ENCODE measurements around the gene TOLLIP. TPM values are rescaled to one million over a fixed set of nuclear protein-coding genes. Genes with fewer than 3 reads are reported as not detected.

TOLLIP gene
- total and polyA plus RNA-seq, 2 of the 4 experiments (the other 2 are of a cell fraction): 19.7 to 42.9 TPM

DNA sequence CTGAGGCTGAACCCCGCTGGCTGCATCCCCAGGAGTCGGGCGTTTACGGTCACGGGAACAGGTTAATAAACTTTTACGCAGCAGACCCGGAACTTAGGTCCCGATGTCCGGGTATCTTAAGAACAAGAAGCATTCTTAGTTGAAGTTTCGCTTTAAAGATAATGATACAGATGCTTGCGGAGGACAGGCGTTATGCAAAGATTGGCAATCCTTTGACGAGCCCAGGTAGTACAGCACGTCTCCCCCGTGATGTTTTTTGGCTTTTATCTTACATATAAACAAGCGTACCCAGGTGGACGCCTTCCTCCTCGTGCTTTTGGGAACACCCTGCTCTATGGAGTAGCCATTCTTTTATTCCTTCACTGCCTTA lies 871 bp upstream of the TOLLIP start:
- H2BK20ac ChIP-seq (ENCODE audit: low read depth, low read length): no peak overlapping the region; the same call in 1 of the 2 replicates

More for the DNA sequence above, 871 bp upstream of the TOLLIP start:
- Histone ChIP-seq H2BK15ac (ENCODE audit: low read depth, low read length) (no peak overlapping the region), H3K4ac (ENCODE audit: low read depth, low read length) (peak overlapping the region; percentile 96), H3K27ac (ENCODE audit: insufficient read depth, low read length) (peak overlapping the region; percentile 96; the same call in 1 of the 2 replicates), H2AK9ac (replicated peaks; ENCODE audit: low read depth, low read length, poor library complexity) (peak overlapping the region; percentile 84), H3K36me3 (ENCODE audit: control insufficient read depth, insufficient read depth, low read length) (peaks cover 3% of the 10 kb centered on the region; the same call in 1 of the 2 replicates), H3K18ac (ENCODE audit: low read depth, low read length) (no peak overlapping the region), H3K9me1 (ENCODE audit: insufficient read depth, low read length) (peaks cover 4% of the 10 kb centered on the region; the same call in 1 of the 2 replicates), H3K79me1 (ENCODE audit: low read depth in 1 of 2, low read length in 2 of 2) (peaks cover 14 to 42% of the 10 kb centered on the region in 2 experiments; a peak in 3 of 4 replicates), H4K20me1 (ENCODE audit: insufficient read depth, low read length) (peaks cover 36% of the 10 kb centered on the region), H3K27me3 (ENCODE audit: control insufficient read depth, insufficient read depth, low read length) (no peaks in the 10 kb centered on the region), H3K9me3 (ENCODE audit: control insufficient read depth, insufficient read depth, low read length) (peaks cover 7% of the 10 kb centered on the region), H3K23ac (ENCODE audit: low read depth, low read length) (peak overlapping the region; percentile 79; the same call in 1 of the 2 replicates), H2BK120ac (ENCODE audit: low read depth, low read length) (no peak overlapping the region), H3K56ac (ENCODE audit: extremely low read depth, insufficient read depth, low read length) (no peak overlapping the region), H3K14ac (replicated peaks; ENCODE audit: low read depth, low read length) (peak overlapping the region; percentile 98), H2AK5ac (ENCODE audit: low read depth, low read length) (peak overlapping the region; percentile 20), H4K8ac (ENCODE audit: low read depth in 2 of 2, low read length in 2 of 2) (peak overlapping the region; percentile 84 to 97), H2AFZ (replicated peaks; ENCODE audit: low read length, poor library complexity) (peak overlapping the region; percentile 98), H4K5ac (ENCODE audit: low read depth, low read length) (peak overlapping the region; percentile 98), H2BK5ac (ENCODE audit: low read depth, low read length, poor library complexity, severe bottlenecking) (no peak overlapping the region), H3K4me2 (ENCODE audit: low read depth, low read length) (peak overlapping the region; percentile 94), H4K91ac (ENCODE audit: insufficient read depth, low read depth, low read length) (peak overlapping the region; percentile 66), H3K4me1 (ENCODE audit: control insufficient read depth, insufficient read depth, low read length) (peaks cover 4% of the 10 kb centered on the region; the same call in 1 of the 2 replicates), H3K4me3 (ENCODE audit: insufficient read depth, low read depth, low read length) (peak overlapping the region; percentile 68), H3K9ac (ENCODE audit: low read depth, low read length) (peak overlapping the region; percentile 92)
- in situ Hi-C loops (cut with MboI; ENCODE audit: low sequenced_read_pairs) (no loop called here), dilution Hi-C loops (cut with HindIII; ENCODE audit: low sequenced_read_pairs, unreplicated experiment) (no loop called here), intact Hi-C loops (cut with micrococcal nuclease) (no loop called here)
- WGBS, 2 experiments (ENCODE audit: extremely low coverage in 2 of 2, insufficient read length in 1 of 2): 84% methylated on average over 18 of the region's 18 CpGs; no CpG with 5 or more reads in 1 of the 2 experiments
- POLR2A ChIA-PET (ENCODE audit: unreplicated experiment): no interaction called here
- no TSS peak for BruUV-seq (replicated peaks)
- ATAC-seq (ENCODE audit: low read depth) (no peak), DNase-seq (no peak)
- CTCF ChIA-PET: no interaction called here
- TF ChIP-seq, protein P1, sequence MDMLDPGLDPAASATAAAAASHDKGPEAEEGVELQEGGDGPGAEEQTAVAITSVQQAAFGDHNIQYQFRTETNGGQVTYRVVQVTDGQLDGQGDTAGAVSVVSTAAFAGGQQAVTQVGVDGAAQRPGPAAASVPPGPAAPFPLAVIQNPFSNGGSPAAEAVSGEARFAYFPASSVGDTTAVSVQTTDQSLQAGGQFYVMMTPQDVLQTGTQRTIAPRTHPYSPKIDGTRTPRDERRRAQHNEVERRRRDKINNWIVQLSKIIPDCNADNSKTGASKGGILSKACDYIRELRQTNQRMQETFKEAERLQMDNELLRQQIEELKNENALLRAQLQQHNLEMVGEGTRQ (IDR thresholded peaks at IDR 0.05; ENCODE audit: low read depth, low read length): no peak
- TF ChIP-seq CEBPB (IDR thresholded peaks at IDR 0.05; ENCODE audit: low read depth, low read length) (no peak), RCOR1 (IDR thresholded peaks at IDR 0.05; ENCODE audit: insufficient replicate concordance, low read length) (no peak), RAD21 (IDR thresholded peaks at IDR 0.05; ENCODE audit: low read length) (no peak), MAFK (IDR thresholded peaks at IDR 0.05; ENCODE audit: low read depth, low read length) (no peak), POLR2A (IDR thresholded peaks at IDR 0.05; ENCODE audit: low read depth, low read length) (no peak), MXI1 (IDR thresholded peaks at IDR 0.05; ENCODE audit: borderline replicate concordance, low read depth, low read length) (no peak), ELK1 (IDR thresholded peaks at IDR 0.05; ENCODE audit: borderline replicate concordance, low read depth, low read length) (no peak), NFE2L2 (IDR thresholded peaks at IDR 0.05; ENCODE audit: low read depth, low read length) (no peak), CHD1 (IDR thresholded peaks at IDR 0.05; ENCODE audit: low read depth, low read length) (no peak), RFX5 (IDR thresholded peaks at IDR 0.05; ENCODE audit: low read depth, low read length) (no peak), SMC3 (IDR thresholded peaks at IDR 0.05; ENCODE audit: low read depth, low read length) (no peak), MAZ (IDR thresholded peaks at IDR 0.05; ENCODE audit: borderline replicate concordance, low read depth, low read length) (no peak), FOS (IDR thresholded peaks at IDR 0.05; ENCODE audit: low read depth, low read length) (no peak)

Measured in IMR-90 (cell line).